Lung (tissue), 12 donors: Measurements from ENCODE around the gene SLC4A1. TPM values are rescaled to one million over a fixed set of nuclear protein-coding genes. Genes with fewer than 3 reads are reported as not detected.

Experiments
- ATAC-seq: fragments of 200-7000 bp; cut with Tn5 transposase; one replicate; pipeline ENCODE4 v1.9.1; 2020; ENCODE audit warnings: moderate number of reproducible peaks; ENCODE audit not compliant: insufficient read depth, low FRiP score
- DNase-seq, 3 donors: peaks; one replicate each; pipeline ENCODE4 v3.0.0-alpha.2; 2013 to 2017
- H3K27ac ChIP-seq, 2 donors: one replicate each; pipeline ENCODE4 v1.5.1; 2013; ENCODE audit warnings: mild to moderate bottlenecking in 2 of 2, moderate library complexity in 2 of 2, control low read depth in 1 of 2, inconsistent platforms in 1 of 2, low read depth in 1 of 2, low read length in 1 of 2
- H3K27me3 ChIP-seq, 3 donors: one replicate each; pipeline ENCODE4 v1.5.1; 2013; ENCODE audit warnings: low read length in 2 of 3; ENCODE audit not compliant: control insufficient read depth in 3 of 3, insufficient read depth in 3 of 3
- H3K36me3 ChIP-seq, 4 donors: one replicate each; pipeline ENCODE4 v1.5.1; 2013; ENCODE audit warnings: low read length in 4 of 4, mild to moderate bottlenecking in 1 of 4, moderate library complexity in 1 of 4; ENCODE audit not compliant: control insufficient read depth in 4 of 4, insufficient read depth in 4 of 4
- H3K4me1 ChIP-seq, 5 donors: one replicate each; pipeline ENCODE4 v1.5.1; 2013; ENCODE audit warnings: low read length in 5 of 5, mild to moderate bottlenecking in 2 of 5, moderate library complexity in 1 of 5; ENCODE audit not compliant: control insufficient read depth in 5 of 5, insufficient read depth in 5 of 5
- H3K4me3 ChIP-seq: one replicate; pipeline ENCODE4 v1.5.1; 2013; ENCODE audit warnings: mild to moderate bottlenecking, control low read depth, moderate library complexity
- H3K9ac ChIP-seq, 2 donors: one replicate each; pipeline ENCODE4 v1.5.1; 2013; ENCODE audit warnings: low read length in 2 of 2, control low read depth in 1 of 2; ENCODE audit not compliant: insufficient read depth in 1 of 2
- H3K9me3 ChIP-seq, 4 donors: one replicate each; pipeline ENCODE4 v1.5.1; 2013; ENCODE audit warnings: low read length in 3 of 4, mild to moderate bottlenecking in 1 of 4, moderate library complexity in 1 of 4; ENCODE audit not compliant: control insufficient read depth in 4 of 4, insufficient read depth in 3 of 4
- CTCF ChIP-seq: IDR thresholded peaks from 2 replicates; pipeline ENCODE4 v1.5.1; 2012; ENCODE audit warnings: mild to moderate bottlenecking; ENCODE audit errors: control extremely low read depth, extremely low read depth
- WGBS, 2 donors: extraction: QIAGEN DNeasy Blood & Tissue Kit; methylation state at CpG; one replicate each; pipeline ENCODE4 v1.1.7; 2013; 5-methylcytosine and 5-hydroxymethylcytosine counted together
- polyA plus RNA-seq, 2 donors: library from polyadenylated mRNA; stranded (reverse); fragments of 200-250 nt; gene quantifications; one replicate each; pipeline ENCODE4 v1.2.1, GENCODE V29; 2013
- total RNA-seq, 2 donors: library from RNA; depleted of rRNA in 1 of 2; stranded (reverse); fragments of >200 nt in 1 of 2; gene quantifications; one replicate each; pipeline ENCODE4 v1.2.1, GENCODE V29; 2014 to 2021
- donor health status: control.
- donor health status: control.
- donor health status: Bipolar disorder and iron deficiency.
- donor health status: healthy.
- donor health status: DM: yes; HTN: yes; CAD: no.

The SLC4A1 gene
- total and polyA plus RNA-seq, 4 donors, result 0.10 to 40.9 (median 0.77) TPM

GRCh38 chr17:44283344-44284023 is 15.5 kb upstream of the SLC4A1 start:
- Histone ChIP-seq H3K36me3 (no peaks in the 10 kb centered on the region), H3K4me3 (no peak overlapping the region), H3K9ac (no peak overlapping the region), H3K27ac (no peak overlapping the region), H3K27me3 (peaks cover 0 to 2% (median 0%) of the 10 kb centered on the region in 3 donors), H3K4me1 (peaks cover 0 to 11% (median 6%) of the 10 kb centered on the region in 5 donors), H3K9me3 (no peaks in the 10 kb centered on the region)
- TF ChIP-seq CTCF, result no peak
- DNase-seq (no peak), ATAC-seq (no peak)
- WGBS, 2 donors, result 84 to 88% methylated on average over 8 of the region's 8 CpGs

- peaks cover 0 to 11% (median 6%) of the 10 kb centered on the region in 5 donors for H3K4me1 ChIP-seq
- H3K27me3 ChIP-seq, result peaks cover 0 to 2% (median 0%) of the 10 kb centered on the region in 3 donors
- no peaks in the 10 kb centered on the region for H3K9me3 ChIP-seq
- no peak overlapping the region for H3K27ac ChIP-seq
- DNase-seq (no peak), ATAC-seq (no peak)
- 79 to 83% methylated on average over 3 of the region's 3 CpGs for WGBS, 2 donors
- H3K4me3 ChIP-seq, result no peak overlapping the region
- H3K9ac ChIP-seq, result no peak overlapping the region
- TF ChIP-seq CTCF, result no peak
- no peaks in the 10 kb centered on the region for H3K36me3 ChIP-seq
Measured at GRCh38 chr17:44282264-44282663, 14.3 kb upstream of the SLC4A1 start.

GRCh38 chr17:44281570-44281969 is 13.6 kb upstream of the SLC4A1 start:
- Histone ChIP-seq H3K4me3 (no peak overlapping the region), H3K27me3 (peaks cover 0 to 2% (median 0%) of the 10 kb centered on the region in 3 donors), H3K4me1 (peaks cover 0 to 11% (median 6%) of the 10 kb centered on the region in 5 donors), H3K9ac (no peak overlapping the region), H3K9me3 (no peaks in the 10 kb centered on the region), H3K36me3 (no peaks in the 10 kb centered on the region), H3K27ac (no peak overlapping the region)
- 92 to 94% methylated on average over 2 of the region's 2 CpGs for WGBS, 2 donors
- no peak for TF ChIP-seq CTCF
- no peak for ATAC-seq
- no peak for DNase-seq
